HepG2 (cell line): ENCODE results near the gene ENTPD2. TPM values are rescaled to one million over a fixed set of nuclear protein-coding genes. Genes with fewer than 3 reads are reported as not detected.

Source experiments
- ATF1 ChIP-seq: IDR thresholded peaks from 2 replicates; pipeline ENCODE4 v1.6.1; 2016; ENCODE audit warnings: mild to moderate bottlenecking, control low read depth
- BRD4 ChIP-seq: sonication (generic); formaldehyde crosslinking; IDR thresholded peaks from 2 replicates; pipeline ENCODE4 v1.4.0; 2020; ENCODE audit warnings: missing genetic modification reagents
- GPBP1L1 ChIP-seq: sonication (generic); formaldehyde crosslinking; IDR thresholded peaks from 2 replicates; pipeline ENCODE4 v1.5.0; 2020; ENCODE audit warnings: mild to moderate bottlenecking, missing genetic modification reagents
- HDAC2 ChIP-seq: sonication (generic); formaldehyde crosslinking; IDR thresholded peaks from 2 replicates; pipeline ENCODE4 v1.4.0; 2020; ENCODE audit warnings: missing genetic modification reagents
- REXO4 ChIP-seq: sonication (generic); formaldehyde crosslinking; IDR thresholded peaks from 2 replicates; pipeline ENCODE4 v1.8.0; 2022; ENCODE audit warnings: missing genetic modification reagents, mild to moderate bottlenecking, borderline replicate concordance
- TBP ChIP-seq: sonication (generic); formaldehyde crosslinking; IDR thresholded peaks from 2 replicates; pipeline ENCODE4 v1.5.0; 2020; ENCODE audit warnings: missing genetic modification reagents
- ZNF121 ChIP-seq: sonication (generic); formaldehyde crosslinking; IDR thresholded peaks from 2 replicates; pipeline ENCODE4 v1.5.0; 2020; ENCODE audit warnings: mild to moderate bottlenecking, missing genetic modification reagents
- ZNF530 ChIP-seq: sonication (generic); formaldehyde crosslinking; IDR thresholded peaks from 2 replicates; pipeline ENCODE4 v1.5.0; 2020; ENCODE audit warnings: low read depth, mild to moderate bottlenecking, missing genetic modification reagents
- ZNF569 ChIP-seq: sonication (generic); formaldehyde crosslinking; IDR thresholded peaks from 2 replicates; pipeline ENCODE4 v1.5.0; 2020; ENCODE audit warnings: mild to moderate bottlenecking, missing genetic modification reagents, moderate library complexity, borderline replicate concordance
- ZNF615 ChIP-seq: sonication (generic); formaldehyde crosslinking; IDR thresholded peaks from 2 replicates; pipeline ENCODE4 v1.5.0; 2020; ENCODE audit warnings: mild to moderate bottlenecking, missing genetic modification reagents, borderline replicate concordance
- ZNF770 ChIP-seq: sonication (generic); formaldehyde crosslinking; IDR thresholded peaks from 2 replicates; pipeline ENCODE4 v1.5.0; 2020; ENCODE audit warnings: mild to moderate bottlenecking, missing genetic modification reagents
- ZSCAN20 ChIP-seq: sonication (generic); formaldehyde crosslinking; IDR thresholded peaks from 2 replicates; pipeline ENCODE4 v1.4.0; 2020; ENCODE audit warnings: missing genetic modification reagents, mild to moderate bottlenecking, borderline replicate concordance
- polyA plus RNA-seq, 8 experiments: library from polyadenylated mRNA; depleted of rRNA in 3 of 8; stranded (reverse) in 7 of 8; unstranded in 1 of 8; fragments of >200 nt; fragmentation: Illumina TruSeq in 4 of 8; extraction: Trizol in 4 of 8; gene quantifications; 2 replicates each; pipeline versions ENCODE4 v1.2.1 to v1.2.3, GENCODE V29; 2011 to 2016; ENCODE audit warnings: low read depth in 4 of 8, missing spikeins in 1 of 8, mixed read lengths in 1 of 8; ENCODE audit not compliant: insufficient read depth in 1 of 8
- total RNA-seq, 5 experiments: library from RNA; depleted of rRNA; stranded (reverse); fragments of >200 nt; fragmentation: Illumina TruSeq; extraction: Trizol; gene quantifications; 2 replicates each; pipeline ENCODE4 v1.2.3, GENCODE V29; 2016; ENCODE audit warnings: low read depth in 1 of 5
- TF ChIP-seq, protein P1 (sequence below): sonication (generic); formaldehyde crosslinking; IDR thresholded peaks from 2 replicates; pipeline ENCODE4 v1.5.0; 2020; ENCODE audit warnings: mild to moderate bottlenecking, missing genetic modification reagents, borderline replicate concordance
- TF ChIP-seq, protein P2 (sequence below): sonication (generic); IDR thresholded peaks from 2 replicates; pipeline ENCODE4 v1.6.1; 2016; ENCODE audit warnings: low read depth, borderline replicate concordance

Gene ENTPD2
- total and polyA plus RNA-seq, 2 of the 13 experiments (the other 11 are each of a cell fraction or from before 2014, with no cell fraction given) = 0.95 to 3.2 TPM

DNA sequence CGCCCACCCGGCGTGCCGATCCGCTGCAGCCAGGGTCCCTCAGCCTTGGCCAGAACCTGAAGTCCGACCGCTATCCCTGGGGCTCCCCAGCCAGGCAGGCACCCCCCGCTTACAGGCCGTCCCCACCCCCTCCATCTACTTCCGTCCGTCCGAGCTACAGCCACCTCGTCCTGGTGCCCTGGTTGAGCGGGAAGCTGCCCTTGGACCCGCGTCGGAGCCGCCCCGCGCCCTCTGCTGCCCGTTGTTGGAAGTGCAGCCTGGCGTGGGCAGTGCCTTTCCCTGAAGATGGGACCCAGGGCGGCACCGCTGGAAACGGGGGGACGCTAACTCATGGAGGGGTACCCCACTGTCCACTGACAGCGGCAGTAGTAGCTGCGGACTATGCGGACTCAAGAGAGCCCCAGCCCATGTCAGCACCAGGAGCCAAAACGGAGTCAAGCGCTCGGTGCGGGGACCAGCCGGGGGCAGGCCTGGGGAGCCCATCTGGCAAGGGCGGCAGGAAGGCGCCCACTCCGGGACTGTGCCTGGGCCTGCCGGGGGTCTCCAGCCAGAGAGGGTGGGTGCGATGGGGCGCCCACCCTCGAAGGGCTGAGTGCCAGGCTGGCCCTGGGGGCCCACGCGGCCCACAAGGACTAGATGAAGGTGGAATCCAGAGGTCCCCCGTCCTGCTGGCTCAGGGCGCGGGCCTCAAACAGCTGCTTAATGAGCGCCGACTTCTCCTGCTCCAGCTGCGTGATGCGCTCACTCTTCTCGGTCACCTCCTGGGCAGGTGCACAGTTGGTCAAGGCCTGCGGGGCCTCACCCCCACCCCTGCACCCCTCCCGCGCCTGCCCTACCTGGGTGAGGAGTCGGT is 10.4 kb upstream of the ENTPD2 start (continued):
- TF ChIP-seq, protein P1, sequence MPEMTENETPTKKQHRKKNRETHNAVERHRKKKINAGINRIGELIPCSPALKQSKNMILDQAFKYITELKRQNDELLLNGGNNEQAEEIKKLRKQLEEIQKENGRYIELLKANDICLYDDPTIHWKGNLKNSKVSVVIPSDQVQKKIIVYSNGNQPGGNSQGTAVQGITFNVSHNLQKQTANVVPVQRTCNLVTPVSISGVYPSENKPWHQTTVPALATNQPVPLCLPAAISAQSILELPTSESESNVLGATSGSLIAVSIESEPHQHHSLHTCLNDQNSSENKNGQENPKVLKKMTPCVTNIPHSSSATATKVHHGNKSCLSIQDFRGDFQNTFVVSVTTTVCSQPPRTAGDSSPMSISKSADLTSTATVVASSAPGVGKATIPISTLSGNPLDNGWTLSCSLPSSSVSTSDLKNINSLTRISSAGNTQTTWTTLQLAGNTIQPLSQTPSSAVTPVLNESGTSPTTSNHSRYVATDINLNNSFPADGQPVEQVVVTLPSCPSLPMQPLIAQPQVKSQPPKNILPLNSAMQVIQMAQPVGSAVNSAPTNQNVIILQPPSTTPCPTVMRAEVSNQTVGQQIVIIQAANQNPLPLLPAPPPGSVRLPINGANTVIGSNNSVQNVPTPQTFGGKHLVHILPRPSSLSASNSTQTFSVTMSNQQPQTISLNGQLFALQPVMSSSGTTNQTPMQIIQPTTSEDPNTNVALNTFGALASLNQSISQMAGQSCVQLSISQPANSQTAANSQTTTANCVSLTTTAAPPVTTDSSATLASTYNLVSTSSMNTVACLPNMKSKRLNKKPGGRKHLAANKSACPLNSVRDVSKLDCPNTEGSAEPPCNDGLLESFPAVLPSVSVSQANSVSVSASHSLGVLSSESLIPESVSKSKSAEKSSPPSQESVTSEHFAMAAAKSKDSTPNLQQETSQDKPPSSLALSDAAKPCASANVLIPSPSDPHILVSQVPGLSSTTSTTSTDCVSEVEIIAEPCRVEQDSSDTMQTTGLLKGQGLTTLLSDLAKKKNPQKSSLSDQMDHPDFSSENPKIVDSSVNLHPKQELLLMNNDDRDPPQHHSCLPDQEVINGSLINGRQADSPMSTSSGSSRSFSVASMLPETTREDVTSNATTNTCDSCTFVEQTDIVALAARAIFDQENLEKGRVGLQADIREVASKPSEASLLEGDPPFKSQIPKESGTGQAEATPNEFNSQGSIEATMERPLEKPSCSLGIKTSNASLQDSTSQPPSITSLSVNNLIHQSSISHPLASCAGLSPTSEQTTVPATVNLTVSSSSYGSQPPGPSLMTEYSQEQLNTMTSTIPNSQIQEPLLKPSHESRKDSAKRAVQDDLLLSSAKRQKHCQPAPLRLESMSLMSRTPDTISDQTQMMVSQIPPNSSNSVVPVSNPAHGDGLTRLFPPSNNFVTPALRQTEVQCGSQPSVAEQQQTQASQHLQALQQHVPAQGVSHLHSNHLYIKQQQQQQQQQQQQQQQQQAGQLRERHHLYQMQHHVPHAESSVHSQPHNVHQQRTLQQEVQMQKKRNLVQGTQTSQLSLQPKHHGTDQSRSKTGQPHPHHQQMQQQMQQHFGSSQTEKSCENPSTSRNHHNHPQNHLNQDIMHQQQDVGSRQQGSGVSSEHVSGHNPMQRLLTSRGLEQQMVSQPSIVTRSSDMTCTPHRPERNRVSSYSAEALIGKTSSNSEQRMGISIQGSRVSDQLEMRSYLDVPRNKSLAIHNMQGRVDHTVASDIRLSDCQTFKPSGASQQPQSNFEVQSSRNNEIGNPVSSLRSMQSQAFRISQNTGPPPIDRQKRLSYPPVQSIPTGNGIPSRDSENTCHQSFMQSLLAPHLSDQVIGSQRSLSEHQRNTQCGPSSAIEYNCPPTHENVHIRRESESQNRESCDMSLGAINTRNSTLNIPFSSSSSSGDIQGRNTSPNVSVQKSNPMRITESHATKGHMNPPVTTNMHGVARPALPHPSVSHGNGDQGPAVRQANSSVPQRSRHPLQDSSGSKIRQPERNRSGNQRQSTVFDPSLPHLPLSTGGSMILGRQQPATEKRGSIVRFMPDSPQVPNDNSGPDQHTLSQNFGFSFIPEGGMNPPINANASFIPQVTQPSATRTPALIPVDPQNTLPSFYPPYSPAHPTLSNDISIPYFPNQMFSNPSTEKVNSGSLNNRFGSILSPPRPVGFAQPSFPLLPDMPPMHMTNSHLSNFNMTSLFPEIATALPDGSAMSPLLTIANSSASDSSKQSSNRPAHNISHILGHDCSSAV = no peak
- TF ChIP-seq, protein P2, sequence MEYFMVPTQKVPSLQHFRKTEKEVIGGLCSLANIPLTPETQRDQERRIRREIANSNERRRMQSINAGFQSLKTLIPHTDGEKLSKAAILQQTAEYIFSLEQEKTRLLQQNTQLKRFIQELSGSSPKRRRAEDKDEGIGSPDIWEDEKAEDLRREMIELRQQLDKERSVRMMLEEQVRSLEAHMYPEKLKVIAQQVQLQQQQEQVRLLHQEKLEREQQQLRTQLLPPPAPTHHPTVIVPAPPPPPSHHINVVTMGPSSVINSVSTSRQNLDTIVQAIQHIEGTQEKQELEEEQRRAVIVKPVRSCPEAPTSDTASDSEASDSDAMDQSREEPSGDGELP = no peak
- TF ChIP-seq ATF1 (CRISPR knock-in tag) = no peak
- no peak for TF ChIP-seq REXO4 (CRISPR knock-in tag)
- TF ChIP-seq ZNF770 (CRISPR knock-in tag) = no peak
- TF ChIP-seq BRD4 (CRISPR knock-in tag) = no peak
- TF ChIP-seq ZNF615 = no peak
- TF ChIP-seq ZNF121 (CRISPR knock-in tag) = no peak
- TF ChIP-seq TBP = no peak
- no peak for TF ChIP-seq GPBP1L1 (CRISPR knock-in tag)
- no peak for TF ChIP-seq ZNF569 (CRISPR knock-in tag)
- TF ChIP-seq HDAC2 (CRISPR knock-in tag) = peak; percentile 22; the same call in 1 of the 2 replicates
- no peak for TF ChIP-seq ZSCAN20
- TF ChIP-seq ZNF530 (CRISPR knock-in tag) = no peak
